ENCODE measurements around the gene PLK5.

The PLK5 gene

DNA sequence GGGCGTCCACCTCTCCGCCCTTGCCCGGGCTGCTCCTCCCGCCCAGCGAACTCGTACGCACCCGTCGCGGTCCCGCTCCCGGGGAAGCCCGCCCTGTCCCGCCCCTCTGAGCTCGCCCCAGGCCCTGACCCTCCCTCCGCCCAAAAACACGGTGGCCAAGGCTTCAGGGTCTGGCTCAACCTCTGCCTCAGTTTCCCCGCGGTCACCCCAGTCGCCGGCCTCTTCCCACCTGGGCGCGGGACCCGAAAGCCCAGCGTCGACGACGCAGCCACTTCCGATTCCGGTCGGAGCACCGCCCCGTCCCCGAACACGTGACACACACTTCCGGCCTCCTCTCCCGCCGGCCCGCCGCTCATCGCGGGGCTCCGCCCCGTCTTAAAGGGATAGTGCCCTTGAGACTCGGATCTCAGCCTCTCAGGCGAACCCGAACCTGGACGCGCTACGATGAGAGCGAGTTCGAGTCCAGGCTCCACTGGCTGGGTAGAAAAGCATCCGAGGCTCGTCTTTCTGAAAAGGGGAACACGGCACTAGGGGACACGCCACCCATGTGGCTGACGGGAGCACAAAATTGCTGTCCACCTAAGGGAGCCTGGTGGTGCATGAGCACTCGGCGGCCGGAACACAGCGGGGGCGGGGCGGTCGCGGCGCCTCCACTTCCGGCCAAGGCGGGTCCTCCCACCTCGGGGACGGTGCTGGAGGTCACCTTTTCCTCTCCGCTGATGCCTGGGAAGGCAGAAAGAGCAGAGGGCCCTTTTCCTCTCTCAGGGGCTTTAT lies 44.8 kb upstream of the PLK5 start, which contains the start of gene C19orf25:
Gene C19orf25 (minus strand): TSS at position 282 of the 774 bp plus-strand sequence. CDS start 312 bp downstream, outside the sequence.
- peak within 1 kb of the TSS; percentile 63 for H3K9ac ChIP-seq (ENCODE audit: low read length)
- peak within 1 kb of the TSS; percentile 48 for H2AFZ ChIP-seq (ENCODE audit: low read length)
- peak within 1 kb of the TSS; percentile 99 for H3K4me3 ChIP-seq (ENCODE audit: low read depth, low read length, poor library complexity, severe bottlenecking)
- no peaks in the 10 kb centered on the region for H3K9me2 ChIP-seq (ENCODE audit: low read depth, low read length)
- H3K27me3 ChIP-seq (ENCODE audit: insufficient read depth, low read length): no peaks in the 10 kb centered on the region
- H3K9me3 ChIP-seq (ENCODE audit: low read length): no peaks in the 10 kb centered on the region
- peaks cover 14% of the 10 kb centered on the region for H3K4me1 ChIP-seq (ENCODE audit: insufficient read depth, low read length, severe bottlenecking)
- peaks cover 18% of the 10 kb centered on the region for H3K36me3 ChIP-seq (ENCODE audit: insufficient read depth, low read length)
- no peaks in the 10 kb centered on the region for H3F3A ChIP-seq (ENCODE audit: insufficient read depth, low read length)
- H3K27ac ChIP-seq (ENCODE audit: low read depth, low read length, poor library complexity, severe bottlenecking): peak within 1 kb of the TSS; percentile 79
- no peak for TF ChIP-seq EZH2 (IDR thresholded peaks at IDR 0.05; ENCODE audit: borderline replicate concordance, low read length)
- TF ChIP-seq, protein P1, sequence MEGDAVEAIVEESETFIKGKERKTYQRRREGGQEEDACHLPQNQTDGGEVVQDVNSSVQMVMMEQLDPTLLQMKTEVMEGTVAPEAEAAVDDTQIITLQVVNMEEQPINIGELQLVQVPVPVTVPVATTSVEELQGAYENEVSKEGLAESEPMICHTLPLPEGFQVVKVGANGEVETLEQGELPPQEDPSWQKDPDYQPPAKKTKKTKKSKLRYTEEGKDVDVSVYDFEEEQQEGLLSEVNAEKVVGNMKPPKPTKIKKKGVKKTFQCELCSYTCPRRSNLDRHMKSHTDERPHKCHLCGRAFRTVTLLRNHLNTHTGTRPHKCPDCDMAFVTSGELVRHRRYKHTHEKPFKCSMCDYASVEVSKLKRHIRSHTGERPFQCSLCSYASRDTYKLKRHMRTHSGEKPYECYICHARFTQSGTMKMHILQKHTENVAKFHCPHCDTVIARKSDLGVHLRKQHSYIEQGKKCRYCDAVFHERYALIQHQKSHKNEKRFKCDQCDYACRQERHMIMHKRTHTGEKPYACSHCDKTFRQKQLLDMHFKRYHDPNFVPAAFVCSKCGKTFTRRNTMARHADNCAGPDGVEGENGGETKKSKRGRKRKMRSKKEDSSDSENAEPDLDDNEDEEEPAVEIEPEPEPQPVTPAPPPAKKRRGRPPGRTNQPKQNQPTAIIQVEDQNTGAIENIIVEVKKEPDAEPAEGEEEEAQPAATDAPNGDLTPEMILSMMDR (IDR thresholded peaks at IDR 0.05; ENCODE audit: low read length): no peak
- peak within 1 kb of the TSS; percentile 86 for H3K4me2 ChIP-seq (ENCODE audit: low read length)
- H4K20me1 ChIP-seq (ENCODE audit: insufficient read depth, low read length): no peaks in the 10 kb centered on the region
- H3K79me2 ChIP-seq (ENCODE audit: insufficient read depth, low read length): no peaks in the 10 kb centered on the region

DNA sequence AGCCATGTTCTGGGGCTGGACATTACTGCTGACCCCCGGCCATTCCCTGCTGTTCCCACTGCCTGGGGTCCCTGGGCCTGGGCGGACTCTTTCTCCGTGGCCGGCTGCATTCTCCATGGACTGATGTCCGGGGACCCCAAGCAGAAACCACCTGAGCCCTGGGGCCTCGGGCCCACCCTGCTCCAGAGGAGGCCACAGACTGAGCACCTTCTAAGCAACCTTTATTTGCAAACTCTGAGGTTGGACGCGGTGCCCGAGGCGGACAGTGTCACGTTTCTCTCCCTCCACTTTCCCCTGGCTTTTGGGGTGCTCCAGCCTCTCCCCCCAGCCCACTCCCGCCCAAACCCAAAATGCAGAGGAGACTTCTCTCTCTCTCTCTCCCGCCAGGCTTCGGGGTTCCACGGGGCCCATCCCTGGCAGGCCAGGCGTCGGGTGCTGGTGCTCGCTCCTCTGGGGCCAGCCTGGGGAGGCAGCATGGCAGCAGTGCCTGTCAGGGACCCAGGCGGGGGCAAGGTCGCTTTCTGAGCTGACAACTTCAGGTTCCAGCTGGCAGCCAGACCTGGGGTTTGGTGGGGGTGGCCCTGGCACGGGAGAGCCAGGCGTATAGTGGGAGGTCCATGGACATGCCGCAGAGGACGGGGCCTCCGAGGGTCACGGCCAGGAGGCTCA lies 42.5 kb upstream of the PLK5 start:
- Histone ChIP-seq H3K9me2 (ENCODE audit: low read depth, low read length) (no peaks in the 10 kb centered on the region), H3K79me2 (ENCODE audit: insufficient read depth, low read length) (no peaks in the 10 kb centered on the region), H3K4me1 (ENCODE audit: insufficient read depth, low read length, severe bottlenecking) (peaks cover 14% of the 10 kb centered on the region), H3F3A (ENCODE audit: insufficient read depth, low read length) (no peaks in the 10 kb centered on the region), H3K27ac (ENCODE audit: low read depth, low read length, poor library complexity, severe bottlenecking) (no peak overlapping the region), H3K9me3 (ENCODE audit: low read length) (no peaks in the 10 kb centered on the region), H4K20me1 (ENCODE audit: insufficient read depth, low read length) (no peaks in the 10 kb centered on the region), H3K4me3 (ENCODE audit: low read depth, low read length, poor library complexity, severe bottlenecking) (no peak overlapping the region), H3K9ac (ENCODE audit: low read length) (no peak overlapping the region), H3K4me2 (ENCODE audit: low read length) (no peak overlapping the region), H3K36me3 (ENCODE audit: insufficient read depth, low read length) (peaks cover 6% of the 10 kb centered on the region; the same call in 1 of the 2 replicates), H3K27me3 (ENCODE audit: insufficient read depth, low read length) (no peaks in the 10 kb centered on the region), H2AFZ (ENCODE audit: low read length) (no peak overlapping the region)
- TF ChIP-seq, protein P1 (IDR thresholded peaks at IDR 0.05; ENCODE audit: low read length): no peak
- no peak for TF ChIP-seq EZH2 (IDR thresholded peaks at IDR 0.05; ENCODE audit: borderline replicate concordance, low read length)

DNA sequence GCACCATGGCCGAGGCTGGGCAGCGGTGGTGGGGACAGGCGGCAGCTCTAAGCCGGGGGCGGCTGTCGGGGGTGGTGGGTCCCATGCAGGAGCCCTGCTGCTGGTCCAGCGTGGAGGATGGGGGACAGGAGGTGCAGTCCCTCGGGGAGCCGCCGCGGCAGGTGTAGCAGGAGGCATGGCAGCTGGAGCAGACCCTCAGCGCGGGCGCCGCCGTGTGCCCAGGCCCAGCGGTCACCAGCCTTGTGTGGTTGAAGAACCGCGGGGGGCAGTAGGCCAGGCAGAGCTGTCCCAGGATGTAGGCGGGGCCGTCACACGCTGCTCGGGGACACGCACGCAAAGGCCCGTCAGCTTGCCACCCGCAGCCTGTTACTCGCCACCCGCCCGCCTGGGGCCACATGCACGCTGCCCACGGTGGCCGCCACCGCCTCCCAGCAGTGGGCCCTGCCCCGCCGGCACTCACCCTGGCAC lies 42.0 kb upstream of the PLK5 start:
- no peak overlapping the region for H3K4me2 ChIP-seq (ENCODE audit: low read length)
- H3K36me3 ChIP-seq (ENCODE audit: insufficient read depth, low read length): peaks cover 5% of the 10 kb centered on the region; the same call in 1 of the 2 replicates
- H2AFZ ChIP-seq (ENCODE audit: low read length): no peak overlapping the region
- H3K79me2 ChIP-seq (ENCODE audit: insufficient read depth, low read length): no peaks in the 10 kb centered on the region
- no peaks in the 10 kb centered on the region for H4K20me1 ChIP-seq (ENCODE audit: insufficient read depth, low read length)
- H3K9me2 ChIP-seq (ENCODE audit: low read depth, low read length): no peaks in the 10 kb centered on the region
- no peaks in the 10 kb centered on the region for H3K9me3 ChIP-seq (ENCODE audit: low read length)
- H3K4me1 ChIP-seq (ENCODE audit: insufficient read depth, low read length, severe bottlenecking): peaks cover 14% of the 10 kb centered on the region
- no peak overlapping the region for H3K4me3 ChIP-seq (ENCODE audit: low read depth, low read length, poor library complexity, severe bottlenecking)
- H3K27me3 ChIP-seq (ENCODE audit: insufficient read depth, low read length): no peaks in the 10 kb centered on the region; the same call in 1 of the 2 replicates
- TF ChIP-seq, protein P1 (IDR thresholded peaks at IDR 0.05; ENCODE audit: low read length): no peak
- TF ChIP-seq EZH2 (IDR thresholded peaks at IDR 0.05; ENCODE audit: borderline replicate concordance, low read length): no peak
- no peak overlapping the region for H3K9ac ChIP-seq (ENCODE audit: low read length)
- H3F3A ChIP-seq (ENCODE audit: insufficient read depth, low read length): no peaks in the 10 kb centered on the region
- H3K27ac ChIP-seq (ENCODE audit: low read depth, low read length, poor library complexity, severe bottlenecking): no peak overlapping the region

Measured in OCI-LY1 (cell line).